Stromal cell of bone marrow (primary cell): Measurements from ENCODE around the gene UBASH3A.
"Not testable (repeated sequence)": the region's sequence is repeated elsewhere in the genome, so short reads cannot be mapped to it uniquely, and the experiment has no call there.

Experiments used
- DNase-seq: peaks from one replicate; pipeline ENCODE4 v3.0.0-alpha.2; 2012; ENCODE audit warnings: low read depth

UBASH3A gene

GRCh38 chr21:42390696-42391095 is 13.0 kb upstream of the UBASH3A start:
- DNase-seq = no peak

- DNase-seq = no peak
Observed at GRCh38 chr21:42391297-42391696, 12.4 kb upstream of the UBASH3A start.

- no peak for DNase-seq
Observed at GRCh38 chr21:42392731-42393442, 10.8 kb upstream of the UBASH3A start.

GRCh38 chr21:42393443-42393950 is 10.2 kb upstream of the UBASH3A start:
- DNase-seq = no peak

GRCh38 chr21:42395302-42395701 is 8.4 kb upstream of the UBASH3A start:
- DNase-seq = no peak

GRCh38 chr21:42395905-42396651 is 7.6 kb upstream of the UBASH3A start, which contains the start of gene TMPRSS3:
Gene TMPRSS3 (minus strand): TSS chr21:42396052. CDS start chr21:42395417, 635 bp downstream.
- DNase-seq = no peak

GRCh38 chr21:42396799-42397745 is 6.6 kb upstream of the UBASH3A start:
- DNase-seq = no peak

GRCh38 chr21:42397746-42398394 is 5.8 kb upstream of the UBASH3A start:
- DNase-seq = no peak

- no peak for DNase-seq
Observed at GRCh38 chr21:42398436-42399028, 5.2 kb upstream of the UBASH3A start.

GRCh38 chr21:42400525-42400924 is 3.2 kb upstream of the UBASH3A start:
- DNase-seq = no peak

- no peak for DNase-seq
Observed at GRCh38 chr21:42401154-42401553, 2.5 kb upstream of the UBASH3A start.

GRCh38 chr21:42401820-42402251 is 1.9 kb upstream of the UBASH3A start:
- no peak for DNase-seq

GRCh38 chr21:42404539-42404938 is 837 bp downstream of the UBASH3A start:
- no peak for DNase-seq

GRCh38 chr21:42405064-42406013 is 1.6 kb downstream of the UBASH3A start:
- DNase-seq = no peak

- DNase-seq = no peak
Observed at GRCh38 chr21:42406201-42406621, 2.5 kb downstream of the UBASH3A start.

GRCh38 chr21:42406866-42407265 is 3.2 kb downstream of the UBASH3A start:
- no peak for DNase-seq

GRCh38 chr21:42407476-42407875 is 3.8 kb downstream of the UBASH3A start:
- no peak for DNase-seq

- DNase-seq = not testable (repeated sequence)
Observed at GRCh38 chr21:42408718-42409117, 5.0 kb downstream of the UBASH3A start.

GRCh38 chr21:42409366-42409765 is 5.7 kb downstream of the UBASH3A start:
- no peak for DNase-seq
